ENCODE results near the gene UBE2J1. TPM values are rescaled to one million over a fixed set of nuclear protein-coding genes. Genes with fewer than 3 reads are reported as not detected.

Gene UBE2J1
- total RNA-seq, 1 experiment from 2014 or later, result 22.4 TPM

DNA sequence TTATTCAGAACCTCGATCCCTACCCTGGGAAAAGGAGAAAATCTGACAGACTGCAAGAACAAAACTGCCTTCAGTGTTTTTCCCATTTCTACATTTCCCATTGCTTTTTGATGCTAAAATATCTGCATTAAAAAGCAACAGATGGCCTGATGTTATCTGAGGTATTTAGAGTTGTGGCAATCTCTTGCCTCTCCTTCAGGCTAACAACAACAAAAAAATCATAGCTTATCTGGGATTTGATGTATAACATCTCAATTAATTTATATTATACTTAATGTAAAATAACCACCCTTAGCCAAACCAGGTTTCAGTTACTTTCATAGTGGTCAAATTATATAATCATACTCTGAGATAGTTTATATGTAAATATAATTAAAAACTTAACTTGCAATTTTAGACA, 21.6 kb downstream of the UBE2J1 start:
- H3K9me3 ChIP-seq (ENCODE audit: low read length), result no peaks in the 10 kb centered on the region
- no peak overlapping the region for H3K4me3 ChIP-seq (ENCODE audit: low read length)
- ATAC-seq, result no peak
- ChIA-PET CTCF (no interaction called here), POLR2A (ENCODE audit: unreplicated experiment) (no interaction called here)
- no peaks in the 10 kb centered on the region for H3K9me2 ChIP-seq (replicated peaks; ENCODE audit: low read length)
- peaks cover 4% of the 10 kb centered on the region; the same call in 1 of the 2 replicates for H3K36me3 ChIP-seq (ENCODE audit: low read depth, low read length)
- H2AFZ ChIP-seq (ENCODE audit: low read length), result no peak overlapping the region
- BruUV-seq (replicated peaks), result no TSS peak
- H3K27me3 ChIP-seq (ENCODE audit: low read length), result no peaks in the 10 kb centered on the region
- H3K27ac ChIP-seq (ENCODE audit: low read length), result no peak overlapping the region
- TF ChIP-seq EZH2phosphoT487 (IDR thresholded peaks at IDR 0.05; ENCODE audit: borderline replicate concordance, low read length) (no peak), EZH2 (IDR thresholded peaks at IDR 0.05; ENCODE audit: low read length, unreplicated experiment) (no peak)
- TF ChIP-seq, protein P1, sequence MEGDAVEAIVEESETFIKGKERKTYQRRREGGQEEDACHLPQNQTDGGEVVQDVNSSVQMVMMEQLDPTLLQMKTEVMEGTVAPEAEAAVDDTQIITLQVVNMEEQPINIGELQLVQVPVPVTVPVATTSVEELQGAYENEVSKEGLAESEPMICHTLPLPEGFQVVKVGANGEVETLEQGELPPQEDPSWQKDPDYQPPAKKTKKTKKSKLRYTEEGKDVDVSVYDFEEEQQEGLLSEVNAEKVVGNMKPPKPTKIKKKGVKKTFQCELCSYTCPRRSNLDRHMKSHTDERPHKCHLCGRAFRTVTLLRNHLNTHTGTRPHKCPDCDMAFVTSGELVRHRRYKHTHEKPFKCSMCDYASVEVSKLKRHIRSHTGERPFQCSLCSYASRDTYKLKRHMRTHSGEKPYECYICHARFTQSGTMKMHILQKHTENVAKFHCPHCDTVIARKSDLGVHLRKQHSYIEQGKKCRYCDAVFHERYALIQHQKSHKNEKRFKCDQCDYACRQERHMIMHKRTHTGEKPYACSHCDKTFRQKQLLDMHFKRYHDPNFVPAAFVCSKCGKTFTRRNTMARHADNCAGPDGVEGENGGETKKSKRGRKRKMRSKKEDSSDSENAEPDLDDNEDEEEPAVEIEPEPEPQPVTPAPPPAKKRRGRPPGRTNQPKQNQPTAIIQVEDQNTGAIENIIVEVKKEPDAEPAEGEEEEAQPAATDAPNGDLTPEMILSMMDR (conservative IDR thresholded peaks at IDR 0.05; ENCODE audit: low read depth, low read length), result no peak
- no peak overlapping the region for H3K4me2 ChIP-seq (ENCODE audit: low read length)
- no peak overlapping the region for H3K9ac ChIP-seq (ENCODE audit: low read length)
- H3K4me1 ChIP-seq (ENCODE audit: insufficient read depth, low read length), result no peaks in the 10 kb centered on the region
- no peak for DNase-seq
- peaks cover 4% of the 10 kb centered on the region; the same call in 1 of the 2 replicates for H4K20me1 ChIP-seq (ENCODE audit: low read length)
- H3F3A ChIP-seq (ENCODE audit: low read length, unreplicated experiment), result no peaks in the 10 kb centered on the region
- intact Hi-C loops (cut with micrococcal nuclease), result no loop called here
- H3K79me2 ChIP-seq (ENCODE audit: low read length), result no peaks in the 10 kb centered on the region

DNA sequence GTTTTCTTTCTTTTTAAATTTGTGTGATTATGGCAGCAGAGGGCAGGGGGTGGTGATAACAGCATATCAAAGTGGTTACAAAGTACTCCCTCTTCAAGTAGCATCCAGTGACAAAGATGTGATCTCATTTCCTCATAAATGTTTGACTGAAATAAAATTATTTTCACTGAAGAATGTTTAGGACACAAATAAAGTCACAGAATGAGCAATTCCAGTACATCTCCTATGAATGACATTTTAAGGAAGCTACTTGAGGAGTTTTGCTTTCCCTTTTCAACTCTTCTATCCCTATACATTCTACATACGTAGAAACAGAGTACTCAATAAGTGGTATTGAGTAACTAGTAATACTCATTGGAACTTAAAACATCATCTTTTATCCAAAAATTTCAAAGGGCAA, 23.5 kb downstream of the UBE2J1 start:
- BruUV-seq (replicated peaks), result no TSS peak
- Histone ChIP-seq H3K4me2 (ENCODE audit: low read length) (no peak overlapping the region), H3K9ac (ENCODE audit: low read length) (no peak overlapping the region), H3K9me2 (replicated peaks; ENCODE audit: low read length) (no peaks in the 10 kb centered on the region), H3K27ac (ENCODE audit: low read length) (no peak overlapping the region), H3K27me3 (ENCODE audit: low read length) (no peaks in the 10 kb centered on the region), H3F3A (ENCODE audit: low read length, unreplicated experiment) (no peaks in the 10 kb centered on the region), H3K79me2 (ENCODE audit: low read length) (no peaks in the 10 kb centered on the region), H3K4me3 (ENCODE audit: low read length) (no peak overlapping the region), H2AFZ (ENCODE audit: low read length) (no peak overlapping the region), H3K4me1 (ENCODE audit: insufficient read depth, low read length) (no peaks in the 10 kb centered on the region), H3K36me3 (ENCODE audit: low read depth, low read length) (peaks cover 4% of the 10 kb centered on the region; the same call in 1 of the 2 replicates), H4K20me1 (ENCODE audit: low read length) (no peaks in the 10 kb centered on the region), H3K9me3 (ENCODE audit: low read length) (no peaks in the 10 kb centered on the region)
- intact Hi-C loops (cut with micrococcal nuclease), result no loop called here
- DNase-seq (no peak), ATAC-seq (no peak)
- ChIA-PET CTCF (no interaction called here), POLR2A (ENCODE audit: unreplicated experiment) (no interaction called here)
- TF ChIP-seq, protein P1 (conservative IDR thresholded peaks at IDR 0.05; ENCODE audit: low read depth, low read length), result no peak
- TF ChIP-seq EZH2 (IDR thresholded peaks at IDR 0.05; ENCODE audit: low read length, unreplicated experiment), result no peak
- no peak for TF ChIP-seq EZH2phosphoT487 (IDR thresholded peaks at IDR 0.05; ENCODE audit: borderline replicate concordance, low read length)

DNA sequence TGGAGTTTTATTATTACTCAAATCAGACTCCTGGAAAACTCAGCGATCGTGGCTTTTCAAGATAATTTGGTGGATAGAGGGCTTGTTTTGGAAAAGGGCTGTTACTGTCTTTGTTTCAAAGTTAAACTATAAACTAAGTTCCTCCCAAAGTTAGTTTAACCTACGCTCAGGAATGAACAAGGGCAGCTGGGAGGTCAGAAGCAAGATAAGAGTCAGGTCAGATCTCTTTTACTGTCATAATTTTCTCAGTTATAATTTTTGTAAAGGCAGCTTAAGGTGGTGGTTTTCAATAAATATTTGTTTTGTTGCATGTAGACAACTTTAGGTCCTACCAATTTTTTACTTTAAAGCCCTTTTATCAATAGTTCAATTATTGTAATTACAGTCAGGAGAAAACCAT, 28.2 kb downstream of the UBE2J1 start:
- Histone ChIP-seq H3K4me3 (ENCODE audit: low read length) (no peak overlapping the region), H3K27me3 (ENCODE audit: low read length) (no peaks in the 10 kb centered on the region), H4K20me1 (ENCODE audit: low read length) (no peaks in the 10 kb centered on the region), H3K36me3 (ENCODE audit: low read depth, low read length) (no peaks in the 10 kb centered on the region; the same call in 1 of the 2 replicates), H2AFZ (ENCODE audit: low read length) (no peak overlapping the region), H3K9me3 (ENCODE audit: low read length) (no peaks in the 10 kb centered on the region), H3K9me2 (replicated peaks; ENCODE audit: low read length) (no peaks in the 10 kb centered on the region), H3K27ac (ENCODE audit: low read length) (no peak overlapping the region), H3K4me1 (ENCODE audit: insufficient read depth, low read length) (no peaks in the 10 kb centered on the region), H3K9ac (ENCODE audit: low read length) (no peak overlapping the region), H3K4me2 (ENCODE audit: low read length) (no peak overlapping the region), H3F3A (ENCODE audit: low read length, unreplicated experiment) (no peaks in the 10 kb centered on the region), H3K79me2 (ENCODE audit: low read length) (no peaks in the 10 kb centered on the region)
- no peak for DNase-seq
- TF ChIP-seq, protein P1 (conservative IDR thresholded peaks at IDR 0.05; ENCODE audit: low read depth, low read length), result no peak
- TF ChIP-seq EZH2phosphoT487 (IDR thresholded peaks at IDR 0.05; ENCODE audit: borderline replicate concordance, low read length), result no peak
- intact Hi-C loops (cut with micrococcal nuclease), result no loop called here
- BruUV-seq (replicated peaks), result no TSS peak
- ChIA-PET CTCF (no interaction called here), POLR2A (ENCODE audit: unreplicated experiment) (no interaction called here)
- no peak for ATAC-seq
